ENCODE data around the gene LTF.
"Not testable (repeated sequence)": the region's sequence is repeated elsewhere in the genome, so short reads cannot be mapped to it uniquely, and the experiment has no call there.

Gene LTF

DNA sequence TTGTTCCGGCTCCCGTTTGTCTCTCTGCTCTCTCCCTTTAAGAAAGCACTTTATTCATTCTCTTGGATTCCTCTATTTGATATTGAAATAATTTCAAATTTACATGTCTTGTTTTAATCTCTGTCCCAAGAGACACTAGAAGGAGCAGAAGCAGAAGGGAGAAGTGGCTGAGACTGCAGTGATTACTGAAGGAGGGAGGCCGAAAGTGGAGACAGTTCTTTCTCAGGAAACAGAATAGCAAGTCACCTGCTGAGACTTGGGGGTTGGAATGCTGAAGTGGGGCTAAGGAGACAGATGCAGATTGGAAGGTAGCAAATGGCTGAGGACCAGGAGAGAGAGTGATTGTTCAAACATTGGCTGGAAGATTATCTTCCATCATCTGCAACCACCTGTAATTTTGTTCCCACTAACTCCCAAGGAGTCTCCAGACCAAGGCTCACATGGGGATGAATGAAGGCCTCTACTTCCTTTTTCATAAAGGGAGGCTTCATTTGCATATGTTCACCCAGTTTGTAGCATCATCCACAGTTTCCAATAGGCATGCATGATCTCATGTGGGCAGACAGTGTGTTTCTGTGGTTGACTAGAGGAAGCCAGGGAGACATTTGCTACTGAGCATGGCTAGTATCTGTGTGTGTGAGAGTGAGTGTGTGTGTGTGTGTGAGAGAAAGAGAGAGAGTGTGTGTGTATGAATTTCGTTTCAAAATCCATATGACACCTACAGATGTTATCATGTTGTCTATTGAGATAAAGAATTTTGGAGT is 24.0 kb downstream of the LTF start:
- DNase-seq = peak; percentile 69 to 92 (median 78)

DNA sequence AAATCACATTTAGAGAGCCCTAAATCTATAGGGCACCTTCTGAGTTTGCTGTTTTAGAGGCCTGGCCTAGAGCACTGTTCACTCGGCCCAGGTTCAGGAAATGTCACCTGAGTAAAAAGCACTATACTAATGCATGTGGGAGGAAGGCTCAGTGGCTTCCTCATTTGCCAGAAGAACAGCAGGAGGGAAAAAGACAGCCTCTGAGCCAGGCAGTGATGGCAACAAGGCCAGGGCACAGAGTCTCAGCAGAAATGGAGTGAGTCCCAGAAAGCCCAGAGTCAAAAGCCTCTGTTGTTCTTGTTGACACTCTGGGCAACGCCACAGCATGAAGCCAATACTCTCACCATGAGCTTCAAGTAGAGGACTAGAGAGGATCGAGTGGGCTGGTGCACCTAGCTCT is 25.9 kb downstream of the LTF start:
- peak in 3 of 4 experiments; percentile 30 to 49 (median 47) for DNase-seq

DNA sequence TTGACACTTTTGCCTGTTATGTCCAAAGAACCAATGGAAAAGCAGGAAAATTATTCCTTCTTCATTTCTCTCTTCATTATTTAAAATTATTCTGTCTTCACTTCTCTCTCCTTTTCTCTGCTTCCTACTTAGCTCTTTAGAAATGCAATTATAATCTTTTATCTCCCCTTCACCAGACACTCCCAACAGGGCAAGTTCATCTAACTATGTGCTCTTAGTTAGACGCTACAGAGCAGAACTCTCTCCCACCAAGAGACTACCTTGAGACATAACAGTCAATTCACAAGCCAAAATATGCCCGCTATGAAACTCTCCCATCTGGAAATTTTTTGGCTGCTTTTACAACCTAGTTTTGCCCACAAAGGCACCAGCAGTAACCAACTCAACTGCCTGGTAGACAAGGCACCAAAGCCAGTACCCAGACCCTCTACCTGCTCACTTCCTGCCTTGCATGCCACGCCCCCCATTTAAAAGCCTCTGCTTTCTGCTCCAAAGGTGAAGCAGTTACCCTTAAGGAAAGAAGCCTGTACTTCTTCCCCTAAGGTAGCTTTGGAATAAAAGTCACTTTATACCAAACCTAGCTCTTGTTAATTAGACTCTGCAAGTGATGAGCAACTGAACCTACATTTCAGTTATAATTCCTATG is 29.5 kb downstream of the LTF start:
- no peak for DNase-seq

DNA sequence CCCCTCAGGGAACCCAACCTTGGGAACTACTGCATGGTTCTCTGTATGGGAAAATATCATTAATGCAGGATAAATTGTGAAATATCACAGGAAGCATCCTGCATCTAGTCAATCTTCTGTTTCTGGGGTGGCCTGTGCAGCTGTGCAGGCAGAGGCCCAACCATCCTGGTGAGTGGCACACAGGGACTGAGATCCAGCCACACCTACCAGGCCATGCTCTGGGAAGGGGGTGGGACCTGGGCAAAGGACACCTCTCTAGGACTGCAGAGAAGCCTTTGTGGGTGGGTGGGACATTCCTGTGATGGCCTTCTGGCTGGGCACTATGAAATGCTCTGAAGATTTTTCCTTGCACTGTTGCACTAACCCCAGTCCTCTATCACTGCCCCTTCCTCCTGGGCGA is 30.9 kb downstream of the LTF start:
- no peak for DNase-seq

DNA sequence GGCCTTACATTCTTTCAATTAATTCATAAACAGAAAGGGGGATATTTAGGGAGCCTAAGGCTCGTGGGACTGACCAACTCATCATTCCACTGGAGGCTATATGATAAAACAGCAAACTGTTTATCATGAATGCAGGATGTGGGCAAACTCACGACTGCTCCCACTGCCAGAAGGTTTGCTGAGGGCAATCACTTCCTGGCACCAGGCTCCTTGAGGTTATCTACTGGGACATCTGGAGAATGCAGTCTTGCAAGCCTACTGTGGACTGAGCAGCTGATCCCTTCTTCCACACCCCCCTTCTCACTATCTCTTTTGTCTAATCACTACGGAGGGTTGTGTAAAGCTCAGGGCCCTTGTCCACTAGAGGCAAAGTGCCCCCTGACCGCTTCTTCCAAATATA is 31.6 kb downstream of the LTF start:
- DNase-seq = not testable (repeated sequence)

DNA sequence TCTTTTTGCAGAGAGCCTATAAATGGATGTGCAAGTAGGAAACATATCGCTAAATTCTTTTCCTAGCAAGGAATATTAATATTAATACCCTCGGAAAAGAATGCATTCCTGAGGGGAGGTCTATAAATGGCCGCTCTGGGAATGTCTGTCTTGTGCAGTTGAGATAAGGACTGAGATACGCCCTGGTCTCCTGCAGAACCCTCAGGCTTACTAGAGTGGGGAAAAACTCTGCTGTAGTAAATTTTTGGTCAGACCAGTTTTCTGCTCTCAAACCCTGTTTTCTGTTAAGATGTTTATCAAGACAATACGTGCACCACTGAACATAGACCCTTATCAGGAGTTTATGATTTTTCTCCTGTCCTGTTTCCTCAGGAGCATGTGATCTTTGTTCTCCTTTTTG is 32.8 kb downstream of the LTF start:
- not testable (repeated sequence) for DNase-seq

DNA sequence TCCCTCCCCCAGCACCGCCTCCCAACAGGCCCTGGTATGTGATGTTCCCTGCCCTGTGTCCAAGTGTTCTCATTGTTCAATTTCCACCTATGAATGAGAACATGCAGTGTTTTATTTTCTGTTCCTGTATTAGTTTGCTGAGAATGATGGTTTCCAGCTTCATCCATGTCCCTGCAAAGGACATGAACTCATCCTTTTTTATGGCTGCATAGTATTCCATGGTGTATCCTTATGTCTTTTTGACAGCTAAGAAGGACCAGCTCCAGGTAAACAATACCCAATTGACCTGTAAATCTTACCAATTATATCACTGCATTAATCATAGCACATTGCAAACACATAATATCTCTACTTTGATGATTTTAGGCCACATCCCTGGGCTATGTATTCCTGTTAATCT is 33.8 kb downstream of the LTF start:
- not testable (repeated sequence) for DNase-seq

DNA sequence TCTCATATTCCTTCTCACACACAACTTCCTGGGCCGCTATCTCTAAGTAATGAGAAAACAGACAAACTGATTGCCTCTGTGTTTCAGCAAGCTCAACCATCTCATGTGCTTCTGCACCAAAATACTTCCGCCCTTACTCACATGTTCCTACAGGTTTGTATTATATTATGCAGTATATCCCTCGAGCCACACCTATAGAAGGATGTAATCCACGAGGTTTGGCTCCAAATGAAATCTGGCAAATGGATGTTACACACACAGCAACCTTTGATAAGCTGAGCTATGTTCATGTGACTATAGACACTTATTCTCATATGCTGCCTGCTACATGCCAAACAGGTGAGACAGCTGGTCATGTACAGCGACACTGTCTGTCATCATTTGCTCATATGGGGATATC is 35.0 kb downstream of the LTF start:
- no peak for DNase-seq

DNA sequence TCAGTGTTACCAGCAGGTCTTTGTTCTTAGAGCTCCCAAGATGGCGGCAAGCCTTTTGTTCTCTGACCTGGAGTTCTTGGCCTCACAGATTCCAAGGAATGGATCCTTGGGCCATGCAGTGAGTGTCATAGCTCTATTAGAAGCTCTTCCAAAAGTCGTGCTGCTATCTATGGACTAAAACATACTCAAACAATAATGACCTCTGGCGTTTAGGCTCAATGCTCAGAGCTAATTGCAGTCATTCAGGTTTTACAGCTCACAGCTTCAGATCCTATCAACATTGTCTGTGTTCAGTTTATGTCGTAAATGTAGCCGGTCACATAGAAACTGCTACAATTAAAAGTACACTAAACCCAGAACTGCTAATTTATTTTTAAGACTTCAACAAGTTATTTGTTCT is 35.5 kb downstream of the LTF start:
- no peak for DNase-seq

DNA sequence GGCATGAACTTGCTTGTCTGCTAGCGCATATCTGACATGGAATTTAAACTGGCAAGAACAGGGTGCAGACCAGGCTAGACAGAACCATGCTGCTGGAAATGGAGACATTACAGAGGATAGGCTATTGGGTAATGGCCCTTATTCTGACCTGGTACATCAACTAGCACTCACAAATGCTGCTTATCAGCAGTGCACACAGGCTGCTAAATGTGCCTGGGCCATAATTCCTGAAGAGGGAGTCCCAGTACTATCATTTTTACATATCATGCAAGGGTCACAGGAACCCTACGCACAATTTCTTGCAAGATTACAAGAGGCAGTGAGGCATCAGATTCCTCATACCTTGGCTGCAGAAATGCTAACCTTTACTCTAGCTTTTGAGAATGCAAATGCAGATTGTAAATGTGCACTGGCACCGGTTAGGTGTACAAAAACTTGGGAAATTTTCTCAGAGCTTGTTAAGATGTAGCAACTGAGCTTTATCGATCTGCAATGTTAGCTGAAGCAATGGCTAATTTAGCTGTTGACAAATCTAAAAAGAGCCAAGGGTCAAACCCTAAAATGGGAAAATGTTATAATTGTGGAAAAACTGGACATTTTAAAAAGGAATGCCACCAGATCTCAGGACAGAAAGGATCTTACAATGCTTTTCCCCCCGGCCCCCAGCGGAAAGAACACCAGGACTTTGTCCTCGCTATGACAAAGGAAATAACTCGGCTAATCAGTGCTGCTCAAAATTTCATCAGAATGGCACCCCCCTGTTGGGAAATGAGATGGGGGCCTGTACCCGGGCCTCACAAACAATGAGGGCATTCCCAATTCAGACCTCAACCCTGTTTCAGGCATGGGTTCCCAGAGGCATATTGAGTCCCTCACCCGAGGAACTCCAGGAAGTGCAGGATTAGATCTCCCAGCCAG is 36.5 kb downstream of the LTF start:
- no peak for DNase-seq

DNA sequence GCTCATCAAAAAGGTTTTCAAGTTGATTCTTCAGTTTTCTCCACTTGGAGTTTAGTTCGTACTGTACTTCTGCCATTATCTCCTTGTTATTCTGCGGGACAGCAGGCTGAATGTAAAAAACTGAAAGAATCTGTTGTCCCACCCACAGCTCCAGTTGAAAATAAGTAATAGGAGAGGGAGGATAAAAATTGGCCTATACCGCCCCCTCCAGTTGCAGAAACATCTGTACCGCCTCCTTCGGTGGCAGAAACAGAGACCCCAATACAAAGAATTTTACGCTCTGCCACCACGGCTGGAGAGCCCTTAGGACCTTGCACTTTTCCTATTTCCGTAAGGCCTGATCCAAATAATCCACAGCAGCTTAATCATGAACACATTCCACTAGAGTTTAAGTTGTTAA is 37.3 kb downstream of the LTF start:
- not testable (repeated sequence) for DNase-seq

DNA sequence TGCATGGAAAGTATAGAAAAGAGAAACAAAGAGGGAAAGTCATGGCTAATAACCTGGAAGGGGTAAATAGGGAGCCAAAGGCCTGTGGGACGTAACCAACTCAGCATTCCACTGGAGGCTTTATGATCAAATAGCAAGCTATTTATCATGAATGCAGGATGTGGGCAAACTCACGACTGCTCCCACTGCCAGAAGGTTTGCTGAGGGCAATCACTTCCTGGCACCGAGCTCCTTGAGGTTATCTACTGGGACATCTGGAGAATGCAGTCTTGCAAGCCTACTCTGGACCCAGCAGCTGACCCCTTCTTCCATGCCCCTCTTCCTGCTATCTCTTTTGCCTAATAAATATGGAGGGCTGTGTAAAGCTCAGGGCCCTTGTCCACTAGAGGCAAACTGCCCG is 38.2 kb downstream of the LTF start:
- not testable (repeated sequence) for DNase-seq

DNA sequence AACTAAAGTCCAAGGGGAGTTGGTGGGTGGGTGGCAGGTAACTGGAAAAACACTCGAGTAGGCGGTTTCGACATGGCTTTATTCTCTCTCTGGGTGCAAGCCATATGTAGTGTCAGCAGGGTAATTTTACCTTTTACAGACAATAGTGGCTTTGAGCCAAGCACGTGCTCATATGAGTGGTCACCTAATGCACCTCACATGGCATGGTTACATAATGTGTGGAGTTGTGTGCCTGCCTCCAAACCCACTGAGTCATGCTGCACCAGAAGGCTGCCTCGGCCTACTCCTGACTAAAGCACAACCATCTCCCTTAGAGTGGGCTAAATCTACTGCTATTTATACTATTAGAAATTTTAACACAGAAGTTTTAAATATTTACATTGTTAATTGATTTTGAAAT is 41.1 kb downstream of the LTF start:
- peak; percentile 38 to 69 (median 60) for DNase-seq

DNA sequence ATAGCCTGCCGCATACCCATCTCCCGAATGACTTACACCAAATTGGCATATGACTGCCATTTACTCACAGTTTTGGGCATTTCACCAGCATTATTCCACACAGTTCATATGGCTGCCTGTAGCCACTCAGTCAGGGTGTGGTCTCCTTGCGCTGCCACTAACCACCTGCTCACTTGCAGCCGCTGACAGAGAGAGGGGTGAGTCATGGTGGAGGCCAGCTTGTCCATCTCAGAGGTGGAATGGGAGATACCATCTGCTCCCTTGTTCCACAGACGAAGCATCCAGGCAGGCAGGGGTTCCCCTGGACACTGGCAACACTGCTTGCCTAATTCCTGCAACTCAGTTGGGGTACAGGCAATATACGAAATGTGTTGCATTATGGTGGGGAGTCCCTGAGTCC is 42.1 kb downstream of the LTF start:
- no peak for DNase-seq

DNA sequence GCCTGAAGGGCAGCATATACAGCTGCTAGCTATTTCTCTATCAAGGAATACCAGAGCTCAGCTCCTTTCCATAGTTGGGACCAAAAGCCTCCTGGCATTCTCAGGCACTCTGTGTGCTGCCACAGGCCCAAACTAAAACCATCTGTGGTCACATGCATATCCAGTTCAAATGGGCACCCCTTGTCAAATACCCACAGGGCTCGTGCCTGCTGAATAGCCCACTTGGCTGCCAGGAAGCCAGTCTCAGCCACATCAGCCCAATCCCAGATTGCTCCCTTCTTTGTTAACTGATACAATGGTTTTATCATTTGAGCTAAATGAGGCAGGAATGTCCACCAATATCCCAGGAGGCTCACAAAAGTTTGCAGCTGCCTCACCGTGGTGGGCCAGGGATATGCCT is 43.8 kb downstream of the LTF start:
- DNase-seq = no peak

DNA sequence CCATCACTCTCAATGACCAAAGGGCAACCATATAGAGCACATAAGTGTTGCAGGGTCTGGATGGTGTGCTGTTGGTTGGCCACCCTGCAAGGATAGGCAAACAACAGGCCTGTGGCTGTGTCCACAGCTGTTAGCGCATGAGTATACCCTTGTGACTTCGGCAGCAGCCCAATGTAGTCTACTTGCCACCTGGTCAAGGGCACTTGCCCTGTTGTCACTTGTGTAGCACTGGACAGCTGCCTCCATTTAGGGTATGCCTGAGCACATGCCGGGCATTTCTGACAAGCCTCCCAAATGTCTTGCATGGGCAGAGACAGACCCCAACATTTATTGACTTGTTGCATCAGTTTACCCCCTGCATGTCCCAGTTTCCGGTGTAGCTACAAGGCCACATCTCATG is 44.9 kb downstream of the LTF start:
- no peak for DNase-seq

DNA sequence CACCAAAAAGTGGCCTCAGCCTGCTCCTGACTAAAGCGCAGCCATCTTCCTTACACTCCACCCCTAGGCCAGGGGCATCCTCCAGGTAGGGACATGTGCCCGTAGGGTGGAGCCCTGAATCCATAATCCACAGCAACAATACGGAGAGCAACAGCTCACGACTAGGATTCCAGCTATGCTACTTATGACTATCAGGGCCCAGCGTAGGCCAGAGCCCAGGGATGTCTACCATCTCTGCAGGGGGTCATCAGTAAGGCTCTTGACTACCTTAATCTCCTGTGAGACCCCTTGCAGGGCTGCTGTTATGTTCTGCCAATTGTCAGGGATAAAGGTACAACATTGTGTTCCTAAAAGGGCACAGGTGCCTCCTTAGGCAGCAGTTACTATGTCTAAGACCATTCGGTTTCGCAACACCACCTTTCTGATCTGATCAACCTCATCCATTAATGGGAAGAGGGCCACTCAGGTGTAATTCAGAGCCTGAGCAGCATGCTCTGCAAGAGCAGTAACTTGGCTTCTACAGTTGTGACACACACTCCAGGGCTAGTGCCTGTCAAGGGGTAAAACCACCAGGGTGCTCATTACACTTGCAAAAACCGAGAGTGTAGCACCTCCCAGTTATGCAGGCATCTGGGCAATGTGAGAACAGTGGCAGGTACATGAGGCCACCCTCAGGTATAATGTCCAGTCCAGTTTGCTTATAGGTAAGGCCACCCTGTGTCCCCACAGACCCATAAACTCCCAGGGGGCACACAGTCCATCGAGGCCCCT is 46.7 kb downstream of the LTF start:
- no peak for DNase-seq

DNA sequence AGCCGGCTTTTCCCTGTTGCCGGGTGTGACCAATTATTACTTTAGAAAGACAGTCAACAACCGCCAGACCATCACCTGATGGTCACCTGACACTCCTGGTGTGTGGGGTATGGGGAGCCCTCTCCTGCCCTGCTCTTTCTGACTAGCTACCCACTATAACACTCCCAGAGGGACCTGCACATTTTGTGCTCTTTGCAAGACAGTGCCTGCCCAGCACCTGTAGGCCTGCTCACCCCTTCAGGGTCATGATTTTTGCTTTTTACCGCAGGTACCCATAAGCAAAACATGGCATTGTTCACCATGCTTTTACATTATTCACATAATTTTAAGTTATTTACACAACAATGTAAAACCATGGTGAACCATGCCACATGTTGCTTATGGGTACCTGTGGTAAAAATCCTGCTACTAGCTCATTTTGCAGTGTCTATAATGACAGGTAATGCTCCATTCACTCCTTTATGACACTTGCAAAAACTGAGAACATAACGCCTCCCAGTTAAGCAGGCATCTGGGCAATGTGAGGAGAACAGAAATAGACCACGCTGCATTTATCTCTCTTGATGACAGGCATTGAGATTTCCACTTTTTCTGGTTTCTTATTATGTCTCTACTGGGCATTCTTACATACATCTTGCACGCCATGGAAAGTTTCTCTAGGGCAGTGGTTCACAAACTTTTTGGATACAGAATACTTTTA is 47.7 kb downstream of the LTF start:
- DNase-seq = no peak

DNA sequence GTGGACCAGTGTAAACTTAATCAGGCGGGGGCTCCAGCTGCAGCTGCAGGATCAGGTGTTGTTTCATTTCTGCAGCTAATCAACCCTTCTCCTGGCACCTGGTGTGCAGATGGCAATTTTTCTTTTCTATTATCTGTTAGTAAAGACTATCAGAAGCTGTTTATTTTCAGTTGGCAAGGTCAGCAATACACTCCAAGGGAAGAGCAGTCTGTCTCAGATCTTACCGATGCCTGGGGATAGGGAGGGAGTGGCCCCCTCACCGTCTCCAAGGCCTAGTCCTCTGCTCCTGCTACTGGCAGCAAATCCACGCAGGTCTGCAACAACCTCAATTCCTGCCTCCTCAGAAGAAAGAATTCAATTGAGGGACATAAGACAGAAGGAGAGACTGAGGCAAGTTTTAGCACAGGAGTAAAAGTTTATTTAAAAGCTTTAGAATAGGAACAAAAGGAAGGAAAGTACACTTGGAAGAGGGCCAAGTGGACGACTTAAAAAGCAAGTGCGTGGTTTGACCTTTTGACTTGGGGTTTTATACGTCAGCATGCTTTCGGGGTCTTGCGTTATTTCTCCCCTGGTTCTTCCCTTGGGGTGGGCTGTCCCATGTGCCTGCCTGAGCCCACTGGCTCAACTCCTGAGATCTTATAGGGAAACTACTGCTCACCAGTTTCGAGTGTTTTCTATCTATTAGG is 48.4 kb downstream of the LTF start:
- peak; percentile 18 to 55 (median 36) for DNase-seq

DNA sequence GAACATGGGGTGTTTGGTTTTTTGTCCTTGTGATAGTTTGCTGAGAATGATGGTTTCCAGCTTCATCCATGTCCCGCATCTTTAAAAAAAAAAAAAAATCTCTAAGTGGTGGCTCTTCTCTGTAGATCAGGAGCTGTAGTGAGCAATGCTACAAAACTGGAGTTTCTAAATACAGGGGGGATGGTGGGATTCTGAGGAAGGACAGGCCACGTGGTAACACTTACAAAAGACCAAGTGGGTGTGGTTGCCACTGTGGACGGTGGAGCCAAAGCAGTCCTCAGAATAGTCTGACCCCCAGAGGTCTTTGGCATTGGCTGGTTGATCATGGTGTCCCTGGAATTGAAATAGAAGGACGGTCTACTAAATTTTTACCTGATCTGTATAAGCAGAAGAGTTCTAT is 50.0 kb downstream of the LTF start:
- peak in 3 of 4 experiments; percentile 46 to 62 (median 47) for DNase-seq

DNA sequence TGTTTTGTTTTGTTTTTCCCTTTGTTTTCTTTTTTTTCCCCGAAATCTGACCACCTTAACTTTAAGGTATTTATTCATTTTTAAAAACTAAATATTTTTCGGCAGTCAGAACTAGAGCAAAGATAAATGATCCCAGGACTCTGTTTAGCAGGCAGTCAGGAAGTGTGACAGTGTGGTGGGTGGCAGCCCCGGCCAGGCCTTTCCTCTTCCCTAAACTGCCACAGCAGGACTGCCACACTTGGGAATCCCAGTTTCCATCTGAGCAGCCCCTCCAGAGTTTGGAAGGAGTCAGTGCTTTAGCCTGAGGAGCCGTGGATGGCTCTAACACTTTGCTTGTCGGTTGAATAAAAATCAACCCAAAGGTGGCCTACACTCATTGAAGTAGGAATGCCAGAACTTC is 50.8 kb downstream of the LTF start:
- DNase-seq = peak; percentile 32 to 69 (median 55)
